Activated CD8-positive, alpha-beta memory T cell treated with anti-CD3 and anti-CD28 coated beads, Interleukin-2, amount 10 ng/mL, durations not matched to agents 7 days and 5 days (primary cell): ENCODE data around the gene NPBWR2. TPM values are rescaled to one million over a fixed set of nuclear protein-coding genes. Genes with fewer than 3 reads are reported as not detected.
"Not testable (repeated sequence)": the region's sequence is repeated elsewhere in the genome, so short reads cannot be mapped to it uniquely, and the experiment has no call there.

ENCODE experiments used
- ATAC-seq: fragments of 150-1000 bp; cut with Tn5 transposase; one replicate; pipeline ENCODE4 v1.10.0; 2021; ENCODE audit warnings: moderate library complexity
- CTCF ChIA-PET: fragments of 350-600 bp; sonication (Branson Sonifier 250); formaldehyde crosslinking; loops from one replicate; lab custom pipeline; 2021; ENCODE audit warnings: antibody characterized with exemption; lab: Charles Lee
- DNase-seq: peaks from one replicate; pipeline ENCODE4 v3.0.0-alpha.2; 2020
- H3K27ac Mint-ChIP-seq: one replicate; pipeline ENCODE4 v1.8.0; 2021; ENCODE audit warnings: mild to moderate bottlenecking, mixed read lengths
- H3K27me3 Mint-ChIP-seq: one replicate; pipeline ENCODE4 v1.8.0; 2021; ENCODE audit warnings: mixed read lengths
- H3K36me3 Mint-ChIP-seq: one replicate; pipeline ENCODE4 v1.8.0; 2021; ENCODE audit warnings: mild to moderate bottlenecking, mixed read lengths
- H3K4me1 Mint-ChIP-seq: one replicate; pipeline ENCODE4 v1.8.0; 2021; ENCODE audit warnings: mixed read lengths
- H3K4me3 Mint-ChIP-seq: one replicate; pipeline ENCODE4 v1.8.0; 2021; ENCODE audit warnings: mild to moderate bottlenecking, moderate library complexity, mixed read lengths
- H3K9me3 Mint-ChIP-seq: one replicate; pipeline ENCODE4 v1.8.0; 2022; ENCODE audit warnings: low read depth, mixed read lengths
- total RNA-seq, 2 experiments: library from RNA; stranded (reverse); gene quantifications; one replicate each; pipeline ENCODE4 v1.2.3, GENCODE V29; 2021

NPBWR2 gene
- total RNA-seq, 2 experiments from 2014 or later = not detected

DNA sequence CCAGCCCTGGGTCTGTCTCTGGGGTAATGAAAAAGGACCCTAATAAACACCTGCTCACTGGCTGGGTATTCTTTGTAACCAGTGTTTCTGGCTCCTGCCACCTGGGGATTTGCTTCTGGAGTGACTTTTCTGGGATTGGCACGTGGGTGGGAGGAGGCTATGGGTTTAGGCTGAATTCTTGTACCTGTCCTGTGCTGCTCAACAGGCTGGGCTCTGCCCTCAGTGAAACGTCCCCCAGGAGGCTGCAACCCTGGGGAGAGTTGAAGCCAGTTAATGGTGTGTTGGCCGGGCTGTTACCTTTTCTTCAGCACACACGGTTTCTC, 6.8 kb downstream of the NPBWR2 start:
- Mint-ChIP-seq H3K9me3 (peaks cover 4% of the 10 kb centered on the region), H3K27me3 (peaks cover 23% of the 10 kb centered on the region), H3K36me3 (no peaks in the 10 kb centered on the region), H3K4me3 (no peak overlapping the region), H3K4me1 (peaks cover 9% of the 10 kb centered on the region), H3K27ac (no peak overlapping the region)
- no peak for ATAC-seq
- CTCF ChIA-PET = interaction anchor here (0.9 to 2.2 kb wide), 2 partner anchors 11 to 16 kb away, joined by 3 to 16 read pairs; partner anchors contain the start of gene LKAAEAR1
- no peak for DNase-seq

DNA sequence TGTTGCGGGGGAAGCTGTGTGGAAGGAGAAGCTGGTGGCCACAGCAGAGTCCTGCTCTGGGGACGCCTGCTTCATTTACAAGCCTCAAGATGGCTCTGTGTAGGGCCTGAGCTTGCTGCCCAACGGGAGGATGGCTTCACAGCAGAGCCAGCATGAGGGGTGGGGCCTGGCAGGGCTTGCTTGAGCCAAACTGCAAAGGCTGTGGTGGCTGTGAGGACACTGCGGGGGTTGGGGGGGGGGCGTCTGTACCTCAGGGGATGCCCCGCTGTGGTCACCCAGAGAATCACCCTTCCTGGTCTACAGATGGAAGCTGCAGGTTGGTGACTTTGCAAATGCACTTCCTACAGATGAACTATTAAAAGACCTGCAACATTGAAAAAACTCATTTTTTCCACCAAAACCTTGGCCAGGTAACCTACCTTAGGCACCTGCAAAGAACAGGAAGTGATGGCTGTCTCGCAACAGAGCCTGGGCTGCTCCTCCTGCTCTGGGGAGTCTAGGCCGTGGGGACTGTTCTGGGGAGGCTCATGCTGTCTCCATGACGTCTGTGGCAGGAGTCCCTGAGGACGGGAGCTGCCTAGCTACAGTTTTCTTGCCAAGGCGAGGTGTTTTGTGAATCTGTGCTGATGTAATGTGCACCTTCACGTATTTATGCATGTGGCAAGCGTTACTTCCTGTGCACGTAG, 7.3 kb downstream of the NPBWR2 start:
- ATAC-seq = no peak
- no peak for DNase-seq
- CTCF ChIA-PET = no interaction called here
- H3K4me3 Mint-ChIP-seq = no peak overlapping the region
- H3K4me1 Mint-ChIP-seq = peaks cover 9% of the 10 kb centered on the region
- peaks cover 4% of the 10 kb centered on the region for H3K9me3 Mint-ChIP-seq
- H3K27ac Mint-ChIP-seq = no peak overlapping the region
- no peaks in the 10 kb centered on the region for H3K36me3 Mint-ChIP-seq
- peaks cover 23% of the 10 kb centered on the region for H3K27me3 Mint-ChIP-seq

DNA sequence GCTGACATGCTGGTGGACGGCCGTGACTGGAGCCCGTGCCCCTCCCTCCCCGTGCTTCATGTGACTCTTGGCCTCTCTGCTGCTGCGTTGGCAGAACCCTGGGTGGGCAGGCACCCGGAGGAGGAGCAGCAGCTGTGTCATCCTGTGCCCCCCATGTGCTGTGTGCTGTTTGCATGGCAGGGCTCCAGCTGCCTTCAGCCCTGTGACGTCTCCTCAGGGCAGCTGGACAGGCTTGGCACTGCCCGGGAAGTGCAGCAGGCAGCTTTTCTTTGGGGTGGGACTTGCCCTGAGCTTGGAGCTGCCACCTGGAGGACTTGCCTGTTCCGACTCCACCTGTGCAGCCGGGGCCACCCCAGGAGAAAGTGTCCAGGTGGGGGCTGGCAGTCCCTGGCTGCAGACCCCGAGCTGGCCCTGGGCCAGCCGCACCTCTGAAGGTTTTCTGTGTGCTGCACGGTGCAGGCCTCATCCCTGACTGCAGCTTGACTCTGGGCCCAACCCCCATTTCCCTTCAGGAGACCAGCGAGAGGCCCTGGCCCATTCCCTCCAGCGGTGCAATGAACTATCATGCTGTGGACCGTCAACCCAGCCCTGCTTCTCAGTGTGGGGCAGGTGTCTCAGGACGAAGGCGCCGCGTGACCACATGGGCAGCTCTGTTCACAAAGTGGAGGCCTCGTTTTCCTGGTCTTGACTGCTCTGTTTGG, 8.1 kb downstream of the NPBWR2 start:
- Mint-ChIP-seq H3K9me3 (peaks cover 4% of the 10 kb centered on the region), H3K4me3 (no peak overlapping the region), H3K27ac (no peak overlapping the region), H3K4me1 (peaks cover 9% of the 10 kb centered on the region), H3K27me3 (peaks cover 23% of the 10 kb centered on the region), H3K36me3 (no peaks in the 10 kb centered on the region)
- CTCF ChIA-PET = interaction anchor here (1.1 kb wide), 1 partner anchor 21 kb away, joined by 7 read pairs; no protein-coding TSS in a partner anchor
- ATAC-seq (no peak), DNase-seq (no peak)

DNA sequence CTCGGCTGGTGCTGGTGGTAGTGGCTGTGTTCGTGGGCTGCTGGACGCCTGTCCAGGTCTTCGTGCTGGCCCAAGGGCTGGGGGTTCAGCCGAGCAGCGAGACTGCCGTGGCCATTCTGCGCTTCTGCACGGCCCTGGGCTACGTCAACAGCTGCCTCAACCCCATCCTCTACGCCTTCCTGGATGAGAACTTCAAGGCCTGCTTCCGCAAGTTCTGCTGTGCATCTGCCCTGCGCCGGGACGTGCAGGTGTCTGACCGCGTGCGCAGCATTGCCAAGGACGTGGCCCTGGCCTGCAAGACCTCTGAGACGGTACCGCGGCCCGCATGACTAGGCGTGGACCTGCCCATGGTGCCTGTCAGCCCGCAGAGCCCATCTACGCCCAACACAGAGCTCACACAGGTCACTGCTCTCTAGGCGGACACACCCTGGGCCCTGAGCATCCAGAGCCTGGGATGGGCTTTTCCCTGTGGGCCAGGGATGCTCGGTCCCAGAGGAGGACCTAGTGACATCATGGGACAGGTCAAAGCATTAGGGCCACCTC, 8.8 kb downstream of the NPBWR2 start:
- H3K9me3 Mint-ChIP-seq = peaks cover 4% of the 10 kb centered on the region
- ATAC-seq = no peak
- no peak overlapping the region for H3K4me3 Mint-ChIP-seq
- H3K27ac Mint-ChIP-seq = no peak overlapping the region
- DNase-seq = no peak
- peaks cover 9% of the 10 kb centered on the region for H3K4me1 Mint-ChIP-seq
- peaks cover 17% of the 10 kb centered on the region for H3K27me3 Mint-ChIP-seq
- CTCF ChIA-PET = interaction anchor here (1.1 kb wide), 1 partner anchor 22 kb away, joined by 7 read pairs; no protein-coding TSS in a partner anchor
- no peaks in the 10 kb centered on the region for H3K36me3 Mint-ChIP-seq

DNA sequence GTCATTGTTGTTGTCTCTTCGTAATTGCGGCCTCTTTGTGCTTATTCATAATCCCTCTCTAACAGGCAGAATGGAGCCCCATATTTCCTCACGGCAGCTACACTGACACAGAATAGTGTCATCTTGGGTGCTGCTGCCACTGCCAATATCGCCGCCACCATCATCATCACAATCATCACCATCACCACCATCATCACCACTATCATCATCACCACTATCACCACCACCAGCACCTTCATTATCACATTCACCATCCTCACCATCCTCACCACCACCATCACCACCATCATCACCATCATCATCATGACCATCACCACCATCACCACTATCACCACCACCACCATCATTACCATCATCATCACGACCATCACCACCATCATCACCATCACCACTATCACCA, 10.8 kb downstream of the NPBWR2 start:
- DNase-seq (no peak), ATAC-seq (no peak)
- H3K27ac Mint-ChIP-seq = no peak overlapping the region
- H3K9me3 Mint-ChIP-seq = peaks cover 4% of the 10 kb centered on the region
- H3K4me1 Mint-ChIP-seq = peaks cover 6% of the 10 kb centered on the region
- CTCF ChIA-PET = interaction anchor here (1.6 kb wide), 1 partner anchor 13 kb away, joined by 5 read pairs; the partner anchor contains the start of gene LKAAEAR1
- H3K4me3 Mint-ChIP-seq = no peak overlapping the region
- H3K36me3 Mint-ChIP-seq = no peaks in the 10 kb centered on the region
- peaks cover 8% of the 10 kb centered on the region for H3K27me3 Mint-ChIP-seq

DNA sequence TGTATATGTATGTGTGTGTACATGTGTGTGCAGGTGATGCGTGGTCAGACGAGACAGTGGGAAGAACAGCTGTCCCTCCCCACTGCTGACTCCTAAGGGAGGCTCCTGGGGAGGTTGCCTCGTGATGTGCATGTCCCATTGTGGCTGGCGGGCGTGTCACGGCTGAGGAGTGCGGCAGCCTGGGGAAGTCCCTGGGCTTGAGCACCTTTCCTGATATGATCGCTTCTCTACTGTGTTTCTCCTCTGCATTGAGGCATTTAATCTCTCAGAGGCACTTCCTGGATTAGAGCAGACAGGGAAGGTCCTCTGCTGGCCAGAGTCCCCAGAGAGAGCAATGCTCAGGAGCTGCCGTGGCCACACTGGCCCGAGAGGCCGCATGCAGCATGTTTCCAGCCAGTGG, 11.4 kb downstream of the NPBWR2 start:
- Mint-ChIP-seq H3K27ac (no peak overlapping the region), H3K36me3 (no peaks in the 10 kb centered on the region), H3K27me3 (peaks cover 2% of the 10 kb centered on the region), H3K9me3 (peaks cover 4% of the 10 kb centered on the region), H3K4me1 (peaks cover 4% of the 10 kb centered on the region), H3K4me3 (no peak overlapping the region)
- no peak for DNase-seq
- CTCF ChIA-PET = interaction anchor here (1.6 kb wide), 1 partner anchor 12 kb away, joined by 5 read pairs; the partner anchor contains the start of gene LKAAEAR1
- ATAC-seq = no peak

DNA sequence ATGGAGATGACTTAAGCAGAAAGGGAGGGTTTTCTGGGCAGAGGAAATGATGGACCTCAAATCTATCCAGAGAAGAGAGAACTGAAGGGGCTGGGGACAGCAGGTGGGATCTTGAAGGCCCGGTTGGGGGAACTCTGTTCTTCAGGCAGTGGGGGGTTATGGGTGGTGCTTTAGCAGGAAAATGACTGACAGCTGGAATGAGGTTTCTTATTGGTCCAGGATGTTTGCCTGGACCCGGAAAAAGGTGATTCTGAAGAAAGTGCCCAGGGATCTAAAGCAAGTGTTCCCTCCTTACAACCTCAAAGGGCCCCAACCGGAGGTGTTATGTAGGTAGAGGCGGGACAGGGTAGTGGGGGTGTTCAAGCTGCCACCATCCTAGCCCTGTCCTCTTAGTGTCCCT, 11.9 kb downstream of the NPBWR2 start:
- peaks cover 4% of the 10 kb centered on the region for H3K9me3 Mint-ChIP-seq
- H3K4me3 Mint-ChIP-seq = no peak overlapping the region
- no peaks in the 10 kb centered on the region for H3K36me3 Mint-ChIP-seq
- DNase-seq (no peak), ATAC-seq (no peak)
- no peaks in the 10 kb centered on the region for H3K27me3 Mint-ChIP-seq
- no peak overlapping the region for H3K27ac Mint-ChIP-seq
- CTCF ChIA-PET = interaction anchor here (1.6 kb wide), 1 partner anchor 12 kb away, joined by 5 read pairs; the partner anchor contains the start of gene LKAAEAR1
- peaks cover 4% of the 10 kb centered on the region for H3K4me1 Mint-ChIP-seq

- Mint-ChIP-seq H3K4me1 (no peaks in the 10 kb centered on the region), H3K4me3 (no peak overlapping the region), H3K27me3 (no peaks in the 10 kb centered on the region), H3K36me3 (no peaks in the 10 kb centered on the region), H3K9me3 (peaks cover 4% of the 10 kb centered on the region), H3K27ac (no peak overlapping the region)
- DNase-seq = no peak
- no peak for ATAC-seq
- CTCF ChIA-PET = no interaction called here
These were observed 14.3 kb downstream of the NPBWR2 start for GRCh38 chr20:64093013-64093503.

DNA sequence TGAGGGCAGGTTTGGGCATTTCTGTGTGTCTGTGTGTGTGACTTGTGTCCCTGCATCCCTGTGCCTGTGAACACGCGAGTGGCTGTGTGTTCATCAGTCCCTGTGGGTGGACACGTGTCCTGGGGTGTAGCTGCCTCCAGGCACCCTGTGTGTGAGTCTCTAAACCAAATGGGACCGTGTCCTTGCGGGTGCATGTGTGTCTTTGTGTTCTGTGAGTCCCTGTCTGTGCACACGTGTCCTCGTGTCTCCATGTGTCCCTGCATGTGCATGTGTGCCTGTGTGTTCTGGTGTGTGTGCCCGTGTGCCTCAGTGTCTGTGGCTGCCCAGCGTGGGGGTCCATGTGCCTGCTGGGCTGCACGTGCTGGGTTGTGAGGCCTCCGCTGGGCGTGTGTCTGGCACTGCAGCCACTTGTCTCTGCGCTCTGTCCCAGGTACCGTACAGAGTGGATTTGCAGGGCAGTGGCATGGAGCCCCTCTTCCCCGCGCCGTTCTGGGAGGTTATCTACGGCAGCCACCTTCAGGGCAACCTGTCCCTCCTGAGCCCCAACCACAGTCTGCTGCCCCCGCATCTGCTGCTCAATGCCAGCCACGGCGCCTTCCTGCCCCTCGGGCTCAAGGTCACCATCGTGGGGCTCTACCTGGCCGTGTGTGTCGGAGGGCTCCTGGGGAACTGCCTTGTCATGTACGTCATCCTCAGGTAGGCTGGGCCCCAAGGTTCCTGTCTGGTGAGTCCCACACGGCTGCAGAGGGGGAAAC, 14.9 kb downstream of the NPBWR2 start:
- ATAC-seq = peak; percentile 34
- no peak overlapping the region for H3K4me3 Mint-ChIP-seq
- peaks cover 4% of the 10 kb centered on the region for H3K9me3 Mint-ChIP-seq
- H3K27me3 Mint-ChIP-seq = no peaks in the 10 kb centered on the region
- CTCF ChIA-PET = no interaction called here
- DNase-seq = no peak
- H3K27ac Mint-ChIP-seq = no peak overlapping the region
- no peaks in the 10 kb centered on the region for H3K36me3 Mint-ChIP-seq
- H3K4me1 Mint-ChIP-seq = no peaks in the 10 kb centered on the region

GRCh38 chr20:64091770-64092169, 15.6 kb downstream of the NPBWR2 start:
- Mint-ChIP-seq H3K4me1 (no peaks in the 10 kb centered on the region), H3K27ac (no peak overlapping the region), H3K36me3 (no peaks in the 10 kb centered on the region), H3K27me3 (no peaks in the 10 kb centered on the region), H3K9me3 (peaks cover 3% of the 10 kb centered on the region), H3K4me3 (no peak overlapping the region)
- no peak for ATAC-seq
- DNase-seq = no peak
- CTCF ChIA-PET = no interaction called here

DNA sequence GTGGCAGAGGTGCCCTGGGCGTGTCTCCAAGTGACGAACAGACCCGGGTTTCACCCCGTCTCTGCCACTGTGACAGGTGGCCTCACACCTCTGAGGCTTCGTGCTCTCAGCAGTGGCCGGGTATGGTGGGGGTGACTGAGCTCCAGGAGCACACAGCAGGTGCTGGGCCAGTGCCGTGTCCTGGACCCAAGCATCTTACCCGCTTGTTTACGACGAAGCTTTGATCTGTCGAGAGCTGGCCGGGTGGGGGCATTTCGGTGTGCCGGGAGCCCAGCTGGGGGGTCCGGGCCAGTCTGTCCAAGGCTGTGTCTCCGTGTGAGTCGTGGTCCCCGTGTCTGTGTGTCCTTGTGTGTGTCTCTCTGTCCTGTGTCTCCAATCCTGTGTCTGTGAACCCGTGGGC, 16.0 kb downstream of the NPBWR2 start:
- ATAC-seq (no peak), DNase-seq (no peak)
- CTCF ChIA-PET = no interaction called here
- H3K4me1 Mint-ChIP-seq = no peaks in the 10 kb centered on the region
- H3K36me3 Mint-ChIP-seq = no peaks in the 10 kb centered on the region
- H3K9me3 Mint-ChIP-seq = peaks cover 2% of the 10 kb centered on the region
- no peak overlapping the region for H3K4me3 Mint-ChIP-seq
- no peak overlapping the region for H3K27ac Mint-ChIP-seq
- H3K27me3 Mint-ChIP-seq = peaks cover 1% of the 10 kb centered on the region

- Mint-ChIP-seq H3K36me3 (no peaks in the 10 kb centered on the region), H3K27ac (no peak overlapping the region), H3K4me1 (no peaks in the 10 kb centered on the region), H3K27me3 (peaks cover 13% of the 10 kb centered on the region), H3K9me3 (peaks cover 2% of the 10 kb centered on the region), H3K4me3 (no peak overlapping the region)
- no peak for DNase-seq
- CTCF ChIA-PET = interaction anchor here (1.2 kb wide), 1 partner anchor 30 kb away, joined by 4 read pairs; no protein-coding TSS in a partner anchor
- no peak for ATAC-seq
These were observed 17.2 kb downstream of the NPBWR2 start for GRCh38 chr20:64090165-64090564.

GRCh38 chr20:64088586-64088985, 18.8 kb downstream of the NPBWR2 start:
- CTCF ChIA-PET, H3K27ac Mint-ChIP-seq, ATAC-seq, H3K9me3 Mint-ChIP-seq, H3K4me3 Mint-ChIP-seq, H3K4me1 Mint-ChIP-seq, DNase-seq, H3K36me3 Mint-ChIP-seq: not testable (repeated sequence)
- peaks cover 22% of the 10 kb centered on the region for H3K27me3 Mint-ChIP-seq
